ENCODE measurements around the gene CORIN.

CORIN gene

DNA sequence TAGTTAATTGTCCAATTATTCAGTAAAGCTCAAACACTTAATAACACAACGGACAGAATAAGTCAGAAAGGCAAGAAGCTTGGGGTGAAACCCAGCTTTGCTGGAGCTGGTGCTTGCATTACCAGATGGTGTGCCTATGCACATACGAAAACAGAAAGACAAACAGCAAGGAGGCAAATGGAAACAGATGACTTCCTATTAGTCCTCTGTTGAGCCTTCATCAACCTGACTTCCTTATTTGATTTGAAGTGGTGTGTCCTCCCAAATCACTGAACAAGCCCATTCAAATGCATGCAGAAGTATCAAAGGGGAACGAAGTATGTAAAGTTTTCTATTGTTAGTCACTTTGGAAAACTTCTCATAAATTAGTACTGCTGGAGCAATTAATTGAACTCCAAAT is 186.6 kb downstream of the CORIN start:
- Histone ChIP-seq H3K27me3 (ENCODE audit: insufficient read depth, low read depth) (no peaks in the 10 kb centered on the region), H4K20me1 (ENCODE audit: insufficient read depth) (no peaks in the 10 kb centered on the region), H3K4me3 (IDR thresholded peaks at IDR 0.05; ENCODE audit: insufficient read depth, low read depth, low read length) (no peak overlapping the region), H3K79me2 (ENCODE audit: insufficient read depth, low read depth) (no peaks in the 10 kb centered on the region), H3K27ac (no peak overlapping the region), H3K4me2 (no peak overlapping the region), H3K9ac (no peak overlapping the region), H3K4me1 (ENCODE audit: low read depth, poor library complexity, severe bottlenecking) (no peaks in the 10 kb centered on the region), H2AFZ (ENCODE audit: low read depth) (no peak overlapping the region), H3K36me3 (ENCODE audit: insufficient read depth) (no peaks in the 10 kb centered on the region)
- TF ChIP-seq CTCF (conservative IDR thresholded peaks at IDR 0.05; ENCODE audit: low read depth, low read length): no peak

- H2AFZ ChIP-seq (ENCODE audit: low read depth): no peak overlapping the region
- no peak overlapping the region for H3K4me2 ChIP-seq
- no peaks in the 10 kb centered on the region for H3K27me3 ChIP-seq (ENCODE audit: insufficient read depth, low read depth)
- no peak overlapping the region for H3K9ac ChIP-seq
- H3K27ac ChIP-seq: no peak overlapping the region
- TF ChIP-seq CTCF (conservative IDR thresholded peaks at IDR 0.05; ENCODE audit: low read depth, low read length): no peak
- H3K4me1 ChIP-seq (ENCODE audit: low read depth, poor library complexity, severe bottlenecking): no peaks in the 10 kb centered on the region
- H3K36me3 ChIP-seq (ENCODE audit: insufficient read depth): no peaks in the 10 kb centered on the region
- no peaks in the 10 kb centered on the region for H4K20me1 ChIP-seq (ENCODE audit: insufficient read depth)
- no peaks in the 10 kb centered on the region for H3K79me2 ChIP-seq (ENCODE audit: insufficient read depth, low read depth)
- no peak overlapping the region for H3K4me3 ChIP-seq (IDR thresholded peaks at IDR 0.05; ENCODE audit: insufficient read depth, low read depth, low read length)
Measured at GRCh38 chr4:47650584-47651130, 187.2 kb downstream of the CORIN start.

- Histone ChIP-seq H3K4me3 (IDR thresholded peaks at IDR 0.05; ENCODE audit: insufficient read depth, low read depth, low read length) (no peak overlapping the region), H2AFZ (ENCODE audit: low read depth) (no peak overlapping the region), H3K27me3 (ENCODE audit: insufficient read depth, low read depth) (no peaks in the 10 kb centered on the region), H3K4me1 (ENCODE audit: low read depth, poor library complexity, severe bottlenecking) (no peaks in the 10 kb centered on the region), H3K27ac (no peak overlapping the region), H3K79me2 (ENCODE audit: insufficient read depth, low read depth) (no peaks in the 10 kb centered on the region), H4K20me1 (ENCODE audit: insufficient read depth) (no peaks in the 10 kb centered on the region), H3K9ac (no peak overlapping the region), H3K36me3 (ENCODE audit: insufficient read depth) (no peaks in the 10 kb centered on the region), H3K4me2 (no peak overlapping the region)
- no peak for TF ChIP-seq CTCF (conservative IDR thresholded peaks at IDR 0.05; ENCODE audit: low read depth, low read length)
Measured at GRCh38 chr4:47647544-47647943, 190.3 kb downstream of the CORIN start.

DNA sequence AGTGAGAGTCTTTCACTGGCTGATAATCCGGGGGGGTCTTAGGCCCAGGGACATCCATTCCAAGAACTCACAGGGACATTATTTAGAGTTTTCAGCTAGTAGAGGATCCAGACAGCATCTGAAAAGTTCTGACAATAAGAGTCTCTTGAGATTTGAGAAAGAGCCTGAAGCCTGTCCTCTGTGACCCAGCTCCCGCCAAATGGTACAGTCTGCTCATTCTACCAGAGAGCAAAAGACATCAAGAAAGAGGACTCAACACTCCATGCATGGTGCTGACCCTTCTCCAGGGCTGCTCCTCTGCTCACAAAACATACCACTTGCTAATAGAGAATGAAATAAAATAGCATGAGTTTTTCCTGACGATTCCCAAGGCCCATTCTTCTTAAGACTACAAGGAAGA is 190.8 kb downstream of the CORIN start:
- Histone ChIP-seq H3K9ac (no peak overlapping the region), H3K4me1 (ENCODE audit: low read depth, poor library complexity, severe bottlenecking) (no peaks in the 10 kb centered on the region), H3K36me3 (ENCODE audit: insufficient read depth) (no peaks in the 10 kb centered on the region), H2AFZ (ENCODE audit: low read depth) (no peak overlapping the region), H3K4me3 (IDR thresholded peaks at IDR 0.05; ENCODE audit: insufficient read depth, low read depth, low read length) (no peak overlapping the region), H3K79me2 (ENCODE audit: insufficient read depth, low read depth) (no peaks in the 10 kb centered on the region), H3K27me3 (ENCODE audit: insufficient read depth, low read depth) (no peaks in the 10 kb centered on the region), H4K20me1 (ENCODE audit: insufficient read depth) (no peaks in the 10 kb centered on the region), H3K27ac (no peak overlapping the region), H3K4me2 (no peak overlapping the region)
- no peak for TF ChIP-seq CTCF (conservative IDR thresholded peaks at IDR 0.05; ENCODE audit: low read depth, low read length)

Data from KMS-11 (cell line).